ENCODE results near the gene NFKBIA.
"Not testable (repeated sequence)": the region's sequence is repeated elsewhere in the genome, so short reads cannot be mapped to it uniquely, and the experiment has no call there.

The NFKBIA gene

DNA sequence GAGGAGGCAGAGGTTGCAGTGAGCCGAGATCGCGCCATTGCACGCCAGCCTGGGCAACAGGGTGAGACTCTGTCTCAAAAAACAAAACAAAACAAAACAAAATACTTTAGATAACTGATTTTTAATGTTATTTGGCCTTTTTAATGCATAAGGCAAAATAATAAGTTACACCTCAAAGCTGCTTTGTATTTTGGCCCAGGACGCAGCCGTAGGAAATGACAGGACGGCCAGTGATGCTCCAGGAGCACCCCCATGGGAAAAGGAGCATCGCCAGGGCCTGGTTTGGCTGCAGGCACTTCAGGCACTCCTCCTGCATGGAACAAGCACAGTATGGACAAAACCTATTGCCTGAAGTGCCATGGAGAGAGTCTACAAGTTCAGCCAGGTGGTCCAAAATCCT lies 3.5 kb upstream of the NFKBIA start:
- DNase-seq (ENCODE audit: low read depth) = no peak

DNA sequence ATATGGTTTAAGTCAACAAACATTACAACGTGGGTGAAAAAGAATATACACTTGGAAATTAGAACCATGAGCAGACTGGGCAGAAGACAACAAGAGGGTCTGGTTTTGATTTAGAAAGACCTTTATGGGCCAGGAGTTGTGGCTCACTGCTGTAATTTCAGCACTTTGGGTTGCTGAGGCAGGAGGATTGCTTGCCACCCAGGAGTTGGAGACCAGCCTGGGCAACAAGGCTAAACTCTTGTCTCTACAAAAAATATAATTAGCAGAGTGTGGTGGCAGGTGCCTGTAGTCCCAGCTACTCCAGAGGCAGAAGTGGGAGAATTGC lies 2.7 kb upstream of the NFKBIA start:
- DNase-seq (ENCODE audit: low read depth) = no peak

DNA sequence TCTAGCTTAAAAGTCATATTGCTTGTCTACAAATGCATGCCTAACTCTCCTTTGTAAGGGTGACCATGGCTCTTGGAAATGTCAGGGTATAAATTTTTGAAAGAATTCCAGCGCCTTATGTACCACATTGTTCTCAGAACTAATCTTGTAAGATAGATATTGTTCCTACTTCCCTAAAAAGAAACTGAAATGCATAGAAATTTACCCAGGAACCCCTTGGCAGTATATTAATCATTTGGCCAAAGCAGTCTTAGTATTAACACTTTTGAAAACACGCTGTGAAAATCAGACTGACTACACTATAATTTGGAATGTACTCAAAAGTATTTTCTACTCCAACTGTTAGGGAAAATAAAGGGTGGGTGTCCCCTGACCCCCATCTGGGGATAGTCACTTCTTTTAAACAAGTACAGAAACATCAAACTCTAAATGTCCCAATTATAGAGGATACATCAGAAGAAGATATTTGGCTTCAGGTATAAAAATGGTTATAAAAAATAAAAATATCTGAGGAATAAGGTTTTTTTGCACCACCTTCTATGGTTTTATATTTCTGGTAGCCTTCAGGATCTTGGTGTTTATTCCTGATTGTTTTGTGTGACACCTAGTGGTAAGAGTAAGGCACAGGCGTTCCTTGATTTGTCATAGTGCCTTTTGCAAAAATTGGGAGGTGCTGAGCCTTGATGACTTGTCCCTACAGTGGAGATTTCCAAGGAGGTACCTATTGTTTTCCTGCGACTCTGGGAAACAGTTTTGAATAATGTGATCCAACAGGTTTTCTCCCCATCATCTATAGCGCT lies 2.2 kb upstream of the NFKBIA start:
- DNase-seq (ENCODE audit: low read depth) = no peak

DNA sequence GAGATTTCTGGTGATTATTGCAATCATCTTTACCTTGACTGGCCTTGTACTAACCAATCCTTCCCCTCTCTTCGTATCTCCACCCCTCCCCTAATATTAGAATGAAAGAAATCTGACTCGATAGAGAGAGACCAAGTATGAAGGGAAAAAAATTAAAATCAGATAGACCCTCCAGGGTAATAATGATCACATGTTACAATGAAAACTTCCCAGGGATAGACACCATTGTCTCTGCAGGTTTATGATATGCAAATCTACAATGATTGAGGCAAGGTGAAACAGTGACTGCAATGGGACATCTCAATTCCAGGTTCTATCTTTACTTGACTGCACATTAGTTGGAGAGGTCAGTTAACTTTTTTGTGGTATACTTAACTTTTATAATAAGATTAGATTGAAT lies 1.5 kb upstream of the NFKBIA start:
- no peak for DNase-seq (ENCODE audit: low read depth)

DNA sequence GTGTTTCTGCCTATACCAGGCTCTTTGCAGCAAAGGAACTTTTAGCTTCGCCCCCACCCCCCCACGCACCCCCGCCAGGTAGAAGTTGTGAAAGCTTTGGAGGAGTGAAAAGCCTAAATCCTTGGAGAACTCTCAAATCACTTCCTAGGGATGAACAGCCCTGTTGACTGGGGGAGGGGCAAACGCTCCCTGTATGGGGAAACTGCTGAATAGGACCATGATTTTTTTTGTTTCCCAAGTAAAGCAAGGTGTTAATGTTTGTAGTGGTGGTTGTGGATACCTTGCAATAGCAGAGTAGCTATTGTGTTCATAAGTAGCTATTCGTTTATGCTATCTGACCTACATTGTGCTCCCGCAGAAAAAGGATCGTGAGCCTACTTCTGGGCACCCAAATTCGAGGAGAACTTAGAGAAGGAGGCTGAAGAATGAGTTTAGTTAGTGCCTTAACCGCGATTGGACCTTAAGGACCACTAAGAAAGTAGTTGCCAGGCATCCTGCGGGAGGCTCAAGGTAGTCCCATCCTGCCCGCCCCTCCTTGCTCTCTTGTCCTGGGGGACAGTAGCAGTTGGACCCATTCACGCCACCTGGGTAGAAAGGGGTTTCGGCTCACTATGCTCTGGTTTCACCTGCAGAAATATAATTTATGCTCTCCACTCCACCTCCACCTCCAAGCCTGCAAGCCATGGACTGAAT lies 901 bp upstream of the NFKBIA start:
- no peak for DNase-seq (ENCODE audit: low read depth)

DNA sequence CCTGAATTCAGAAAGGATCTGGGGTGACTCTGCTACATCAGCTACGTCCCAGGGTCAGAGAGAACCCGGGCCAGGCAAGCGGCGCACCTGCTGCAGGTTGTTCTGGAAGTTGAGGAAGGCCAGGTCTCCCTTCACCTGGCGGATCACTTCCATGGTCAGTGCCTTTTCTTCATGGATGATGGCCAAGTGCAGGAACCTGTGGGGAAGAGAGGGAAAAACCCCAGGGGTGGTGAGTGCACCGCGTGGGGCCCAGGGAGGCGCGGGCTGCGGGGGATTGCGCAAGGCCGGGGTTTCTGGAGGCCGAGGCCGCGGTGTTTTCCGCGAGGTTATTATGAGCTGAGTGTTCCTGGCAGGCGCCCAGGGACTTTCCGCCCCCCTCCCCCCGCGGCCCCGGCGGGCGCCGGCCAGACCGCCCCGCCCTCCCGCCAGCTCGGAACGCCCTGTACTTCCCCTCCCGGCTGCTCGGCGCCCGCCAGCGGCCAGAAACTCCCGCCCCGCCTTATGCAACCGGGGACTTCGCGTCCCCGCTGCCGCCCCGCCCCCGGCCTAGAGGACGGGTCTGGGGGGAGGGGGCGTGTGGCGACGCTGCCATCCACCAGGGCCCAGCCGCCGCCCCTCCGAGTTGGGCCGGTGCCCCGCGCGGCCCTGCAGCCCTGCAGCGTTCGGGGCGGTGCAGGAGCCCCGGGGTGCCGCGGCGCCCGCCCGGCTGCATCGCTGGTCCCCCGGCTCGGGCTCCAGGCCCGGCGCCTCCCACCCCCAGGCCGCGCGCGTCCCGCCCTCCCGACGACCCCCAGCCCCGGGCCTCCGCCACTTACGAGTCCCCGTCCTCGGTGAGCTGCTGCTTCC lies 723 bp downstream of the NFKBIA start:
- peak; percentile 93 for DNase-seq (ENCODE audit: low read depth)

DNA sequence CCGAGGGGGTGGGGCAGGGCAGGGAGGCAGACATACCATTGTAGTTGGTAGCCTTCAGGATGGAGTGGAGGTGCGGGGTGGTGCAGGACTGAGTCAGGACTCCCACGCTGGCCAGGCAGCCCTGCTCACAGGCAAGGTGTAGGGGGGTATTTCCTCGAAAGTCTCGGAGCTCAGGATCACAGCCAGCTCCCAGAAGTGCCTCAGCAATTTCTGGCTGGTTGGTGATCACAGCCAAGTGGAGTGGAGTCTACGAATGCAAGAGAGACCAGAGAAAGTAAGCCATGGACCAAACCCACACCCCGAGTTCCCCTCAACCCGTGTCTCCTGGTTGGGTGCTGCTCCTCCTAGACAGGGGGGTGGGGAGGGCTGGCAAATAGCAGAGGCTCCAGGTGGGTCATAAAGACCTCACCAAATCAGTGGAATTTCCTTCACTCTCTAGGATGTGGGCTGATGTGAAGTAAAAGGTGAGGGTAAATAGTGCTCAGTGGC lies 1.4 kb downstream of the NFKBIA start:
- peak; percentile 41 for DNase-seq (ENCODE audit: low read depth)

DNA sequence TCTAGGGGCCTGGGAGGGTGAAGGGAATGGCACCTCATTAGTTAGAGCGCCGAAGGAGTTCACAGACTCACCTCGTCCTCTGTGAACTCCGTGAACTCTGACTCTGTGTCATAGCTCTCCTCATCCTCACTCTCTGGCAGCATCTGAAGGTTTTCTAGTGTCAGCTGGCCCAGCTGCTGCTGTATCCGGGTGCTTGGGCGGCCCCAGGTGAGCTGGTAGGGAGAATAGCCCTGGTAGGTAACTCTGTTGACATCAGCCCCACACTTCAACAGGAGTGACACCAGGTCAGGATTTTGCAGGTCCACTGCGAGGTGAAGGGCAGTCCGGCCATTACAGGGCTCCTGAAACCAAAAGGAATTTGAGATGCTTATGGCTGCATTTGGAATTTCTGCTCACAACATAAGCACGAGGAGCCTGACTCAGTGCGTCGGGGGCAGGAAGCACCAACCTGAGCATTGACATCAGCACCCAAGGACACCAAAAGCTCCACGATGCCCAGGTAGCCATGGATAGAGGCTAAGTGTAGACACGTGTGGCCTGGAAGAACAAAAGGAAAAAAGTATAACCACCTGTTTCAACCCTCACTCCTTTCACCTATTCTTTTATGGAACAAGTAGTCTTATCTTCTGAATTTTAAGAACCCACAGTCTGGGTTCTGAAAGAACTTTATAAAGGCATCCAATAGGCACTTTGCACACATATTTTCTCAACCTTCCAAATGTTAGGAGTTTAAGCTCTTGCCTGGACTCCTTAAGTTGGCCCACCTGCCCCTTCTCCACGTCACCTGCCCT lies 2.0 kb downstream of the NFKBIA start:
- no peak for DNase-seq (ENCODE audit: low read depth)

DNA sequence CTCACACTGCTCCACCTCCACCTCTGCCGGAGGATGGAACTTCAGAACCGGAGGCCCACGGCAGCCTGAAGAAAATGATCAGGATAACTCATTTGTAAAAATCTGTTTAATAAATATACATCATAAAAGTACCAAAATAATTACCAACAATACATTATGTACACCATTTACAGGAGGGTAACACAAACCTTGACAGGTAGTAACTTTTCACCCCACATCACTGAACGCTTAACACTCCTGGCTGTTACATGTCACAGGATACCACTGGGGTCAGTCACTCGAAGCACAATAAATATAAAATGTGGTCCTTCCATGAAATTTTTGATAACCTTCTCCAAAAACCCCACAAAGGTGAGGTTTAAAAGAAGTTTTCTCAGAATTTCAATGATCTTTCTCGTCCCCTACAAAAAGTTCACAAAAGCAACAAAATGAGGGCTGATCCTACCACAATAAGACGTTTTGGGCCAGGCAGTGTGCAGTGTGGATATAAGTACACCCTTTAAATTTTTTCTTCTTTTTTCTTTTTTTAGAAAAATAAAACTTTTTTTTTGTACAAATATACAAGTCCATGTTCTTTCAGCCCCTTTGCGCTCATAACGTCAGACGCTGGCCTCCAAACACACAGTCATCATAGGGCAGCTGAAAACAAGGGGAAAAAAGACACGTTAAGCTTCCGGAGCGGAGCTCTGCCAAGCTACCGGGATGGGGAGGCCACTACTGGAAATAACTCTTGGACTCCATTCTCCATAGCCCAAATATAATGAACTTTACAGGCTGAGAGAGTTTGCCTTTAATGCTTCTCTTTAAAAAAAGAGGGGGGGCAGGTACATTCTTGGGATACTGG lies 2.9 kb downstream of the NFKBIA start:
- DNase-seq (ENCODE audit: low read depth) = no peak

DNA sequence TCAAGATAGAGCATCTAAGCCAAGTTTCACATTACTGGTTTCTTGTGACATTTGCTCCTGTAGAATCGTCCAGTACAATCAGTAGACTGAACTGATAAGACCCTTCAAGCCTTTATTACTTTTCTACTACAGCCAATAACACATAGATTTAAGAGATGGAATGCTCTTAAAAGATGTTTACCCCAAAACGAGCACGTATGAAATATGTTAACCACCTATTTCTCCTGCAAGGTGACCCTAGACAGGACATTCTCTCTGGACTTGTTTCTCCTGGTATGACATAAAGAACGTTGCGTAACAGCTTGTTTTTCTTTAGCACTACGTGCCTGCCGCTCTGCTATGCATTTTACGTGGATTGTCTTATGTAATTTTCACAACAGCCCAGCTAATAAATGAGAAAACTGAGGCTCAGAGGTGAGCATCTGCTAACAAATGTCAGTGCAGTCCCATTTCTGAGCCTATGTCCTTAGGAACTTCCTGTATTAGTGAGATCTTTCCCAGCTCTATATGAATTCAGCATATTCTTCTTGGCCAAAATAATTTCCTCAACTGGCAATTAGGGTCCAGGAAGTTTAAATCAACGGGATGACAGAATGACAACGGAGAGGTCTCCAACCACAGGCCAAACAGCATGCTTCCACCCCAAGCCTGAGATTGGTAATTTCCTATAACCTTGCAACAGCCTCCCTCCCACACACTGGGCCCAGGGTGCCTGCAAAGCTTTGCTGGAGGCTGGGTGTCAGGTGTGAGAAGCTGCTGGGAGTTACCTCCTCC lies 3.7 kb downstream of the NFKBIA start:
- peak; percentile 43 for DNase-seq (ENCODE audit: low read depth)

DNA sequence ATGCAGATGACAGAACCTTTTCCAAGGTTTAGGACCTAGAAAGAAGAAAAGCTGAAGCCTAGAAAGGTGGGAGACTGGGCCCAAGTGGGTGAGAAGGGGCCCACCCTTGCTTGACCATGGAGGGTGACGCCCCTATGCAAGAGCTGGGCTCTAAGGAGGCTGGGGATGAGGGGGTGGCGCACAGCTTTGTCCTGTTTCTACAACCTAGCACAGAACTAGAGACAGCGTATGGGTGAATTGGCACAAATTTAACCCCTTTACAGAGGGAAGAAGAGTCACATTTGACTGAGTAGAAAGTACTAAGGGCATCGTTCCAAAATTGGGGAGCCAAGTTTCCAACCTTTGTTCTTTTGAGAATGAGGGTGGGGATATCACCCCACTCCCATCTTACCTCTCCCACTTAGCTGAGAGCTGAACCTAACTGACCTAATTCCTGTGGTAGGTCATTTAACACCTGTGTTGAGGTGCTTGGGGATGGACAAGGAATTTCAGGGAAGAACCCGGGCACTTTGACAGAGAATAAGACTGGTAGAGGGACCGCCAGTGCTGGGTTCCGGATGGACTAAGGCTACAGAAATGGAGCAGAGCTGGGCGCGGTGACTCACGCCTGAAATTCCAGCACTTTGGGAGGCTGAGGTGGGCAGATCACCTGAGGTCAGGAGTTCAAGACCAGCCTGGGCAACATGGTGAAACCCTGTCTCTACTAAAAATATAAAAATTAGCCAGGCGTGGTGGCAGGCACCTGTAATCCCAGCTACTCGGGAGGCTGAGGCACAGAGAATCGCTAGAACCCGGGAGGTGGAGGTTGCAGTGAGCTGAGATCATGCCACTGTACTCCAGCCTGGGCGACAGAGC lies 5.2 kb downstream of the NFKBIA start:
- no peak for DNase-seq (ENCODE audit: low read depth)

DNA sequence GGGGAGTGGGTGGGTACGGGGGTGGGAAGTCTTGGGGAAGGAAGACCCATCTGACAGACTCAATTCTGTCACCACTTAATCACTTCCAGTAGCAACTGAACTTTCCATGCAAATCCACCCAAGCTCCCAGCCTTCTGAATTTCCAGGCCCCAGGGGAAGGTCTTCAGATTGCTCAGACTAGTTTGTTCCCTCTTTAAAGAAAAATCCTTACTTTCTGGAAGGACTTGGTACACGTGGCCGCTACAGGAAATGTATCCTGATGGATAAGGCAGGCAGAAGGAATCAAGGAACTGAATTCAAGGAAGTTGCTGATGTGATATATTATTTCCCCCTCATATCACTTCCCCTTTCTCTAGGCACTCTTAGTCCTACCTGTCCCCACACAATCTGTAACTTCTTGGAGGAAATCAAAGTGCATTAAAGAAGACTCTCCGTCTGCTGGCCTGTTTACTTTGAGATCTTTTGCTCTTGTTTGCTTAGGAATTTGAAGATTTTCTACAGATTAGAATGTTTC lies 6.4 kb downstream of the NFKBIA start:
- no peak for DNase-seq (ENCODE audit: low read depth)

DNA sequence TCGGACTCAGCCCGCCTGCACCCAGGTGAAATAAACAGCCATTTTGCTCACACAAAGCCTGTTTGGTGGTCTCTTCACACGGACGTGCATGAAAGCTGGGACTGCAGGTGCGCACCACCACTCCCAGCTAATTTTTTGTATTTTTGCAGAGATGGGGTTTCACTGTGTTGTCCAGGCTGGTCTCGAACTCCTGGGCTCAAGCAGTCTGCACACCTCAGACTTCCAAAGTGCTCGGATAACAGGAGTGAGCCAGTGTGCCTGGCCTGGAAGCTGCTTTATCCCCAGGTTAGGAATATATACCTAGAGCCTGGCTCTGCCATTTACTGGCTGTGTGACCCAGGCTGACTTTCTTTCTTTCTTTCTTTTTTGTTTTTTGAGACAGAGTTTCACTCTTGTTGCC lies 7.9 kb downstream of the NFKBIA start:
- not testable (repeated sequence) for DNase-seq (ENCODE audit: low read depth)

DNA sequence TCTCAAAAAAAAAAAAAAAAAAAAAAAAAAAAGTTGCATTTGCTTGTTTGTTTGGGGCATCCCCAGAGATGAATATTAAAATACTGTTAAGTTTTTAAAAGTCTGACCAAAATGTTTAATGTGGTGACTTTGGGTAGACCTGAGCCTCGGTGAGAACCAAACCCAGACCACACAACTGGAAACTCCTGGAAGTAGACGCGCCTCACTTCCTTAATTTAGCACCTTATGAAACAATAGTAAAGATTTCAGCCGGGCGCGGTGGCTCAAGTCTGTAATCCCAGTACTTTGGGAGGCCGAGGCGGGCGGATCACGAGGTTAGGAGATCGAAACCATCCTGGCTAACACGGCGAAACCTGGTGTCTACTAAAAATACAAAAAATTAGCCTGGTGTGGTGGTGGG lies 9.3 kb downstream of the NFKBIA start:
- no peak for DNase-seq (ENCODE audit: low read depth)

DNA sequence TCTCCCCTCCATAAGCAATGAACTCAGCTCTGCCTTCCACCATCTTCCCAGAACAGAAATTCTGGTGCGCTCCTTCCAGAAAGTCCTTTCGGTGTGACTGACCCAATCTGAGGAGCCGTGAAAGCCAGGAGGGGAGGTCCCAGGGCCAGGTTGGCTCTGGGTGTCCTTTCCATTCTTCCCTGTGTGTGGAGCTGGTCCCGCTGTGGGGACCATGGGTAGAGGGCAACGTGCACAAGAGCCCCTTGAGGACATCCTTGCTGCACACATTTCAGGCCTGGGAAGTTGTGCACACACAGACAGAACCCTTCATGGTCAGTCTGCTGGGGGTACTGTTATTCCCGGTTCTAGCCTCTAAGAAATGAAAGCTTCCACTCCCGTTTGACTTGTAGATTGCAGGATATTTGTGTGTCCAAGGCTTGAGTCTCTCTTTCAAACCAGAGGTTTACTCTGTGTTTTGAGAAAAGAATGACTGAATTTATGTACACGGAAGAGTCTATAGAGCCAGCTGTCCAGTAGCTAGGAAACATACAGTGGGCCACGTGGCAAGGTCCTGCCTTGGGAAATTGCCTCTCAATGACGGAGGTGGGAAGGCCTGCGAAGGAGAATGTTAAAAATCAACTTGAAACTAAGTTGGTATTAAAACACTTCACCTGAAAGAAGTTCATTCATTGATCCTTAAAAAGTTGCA lies 10.1 kb downstream of the NFKBIA start:
- DNase-seq (ENCODE audit: low read depth) = no peak

DNA sequence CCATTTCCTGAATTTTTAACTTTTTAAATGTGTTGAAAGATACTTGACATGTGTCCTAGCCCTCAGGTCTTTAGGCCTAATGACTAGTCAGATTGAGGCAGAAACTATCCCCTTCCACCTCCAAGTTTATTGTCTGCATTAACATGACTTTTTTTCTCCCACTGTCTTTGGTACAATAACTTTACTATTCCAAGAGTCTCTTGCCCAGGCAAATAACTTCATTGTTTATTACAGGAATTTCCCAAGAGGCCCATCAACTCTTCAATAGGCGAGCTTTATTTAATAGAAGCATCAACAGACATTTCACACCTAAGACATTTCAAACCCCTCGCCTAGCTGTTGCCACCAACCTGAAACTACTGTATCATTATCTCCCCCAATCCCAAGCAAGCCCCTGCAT lies 10.7 kb downstream of the NFKBIA start:
- no peak for DNase-seq (ENCODE audit: low read depth)

DNA sequence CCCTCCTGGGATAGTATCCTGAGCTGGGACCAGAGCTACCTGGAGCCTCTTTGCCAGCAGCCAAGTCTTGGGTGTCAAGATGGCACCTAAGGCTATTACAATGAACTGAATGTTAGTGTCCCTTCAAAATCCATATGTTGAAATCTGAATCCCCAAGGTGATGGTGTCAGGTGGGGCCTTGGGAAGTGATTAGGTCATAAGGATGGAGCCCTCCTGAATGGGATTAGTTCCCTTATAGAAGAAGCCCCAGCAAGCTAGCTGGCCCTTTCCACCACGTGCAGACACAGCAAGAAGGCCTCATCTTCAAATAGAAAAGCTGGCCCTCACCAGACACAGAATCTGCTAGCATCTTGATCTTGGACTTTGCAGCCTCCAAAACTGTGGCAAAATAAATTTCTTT lies 12.4 kb downstream of the NFKBIA start:
- DNase-seq (ENCODE audit: low read depth) = no peak

DNA sequence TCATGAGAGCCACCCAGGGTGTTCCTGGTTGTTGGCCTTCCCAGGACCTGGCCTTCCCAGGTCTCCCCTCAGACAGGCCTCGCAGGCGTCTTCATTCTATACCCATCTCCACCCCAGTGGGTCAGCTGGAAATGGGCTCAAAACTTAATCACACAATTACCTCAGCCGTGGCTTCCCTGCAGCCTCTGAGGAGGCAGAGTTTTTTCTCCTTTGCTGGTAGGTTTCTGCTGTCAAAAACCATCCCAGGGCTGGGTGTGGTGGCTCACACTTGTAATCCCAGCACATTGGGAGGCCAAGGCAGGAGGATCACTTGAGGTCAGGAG lies 13.2 kb downstream of the NFKBIA start:
- DNase-seq (ENCODE audit: low read depth) = no peak
